H1 (cell line): ENCODE data around the gene NCR2. TPM values are rescaled to one million over a fixed set of nuclear protein-coding genes. Genes with fewer than 3 reads are reported as not detected.

Experiments
- CBX5 ChIP-seq: fragments of 300-800, 300-1000 bp; sonication (generic); IDR thresholded peaks from 2 replicates; pipeline ENCODE4 v1.7.1; 2016; ENCODE audit warnings: antibody characterized with exemption, low read length, low read depth
- CBX8 ChIP-seq: fragments of 300-800, 300-1000 bp; sonication (generic); IDR thresholded peaks from 2 replicates; pipeline ENCODE4 v1.7.1; 2016; ENCODE audit warnings: low read depth, low read length, borderline replicate concordance
- EGR1 ChIP-seq: IDR thresholded peaks from 2 replicates; pipeline ENCODE4 v1.6.1; 2011; ENCODE audit warnings: low read depth, low read length, borderline replicate concordance
- GTF2F1 ChIP-seq: IDR thresholded peaks from 2 replicates; pipeline ENCODE4 v1.6.1; 2012; ENCODE audit warnings: low read depth, low read length, improper control_type of control experiment, borderline replicate concordance
- HDAC6 ChIP-seq: IDR thresholded peaks from one replicate; pipeline ENCODE4 v1.7.1; 2012; ENCODE audit warnings: low read depth, mild to moderate bottlenecking, inconsistent platforms, low read length, moderate library complexity
- RFX5 ChIP-seq: IDR thresholded peaks from 2 replicates; pipeline ENCODE4 v1.6.1; 2011; ENCODE audit warnings: low read depth, low read length, improper control_type of control experiment, borderline replicate concordance
- RNF2 ChIP-seq: fragments of 200-900, 300-1000 bp; sonication (generic); IDR thresholded peaks from 2 replicates; pipeline ENCODE4 v1.7.1; 2016; ENCODE audit warnings: borderline replicate concordance, low read depth, mild to moderate bottlenecking, antibody characterized with exemption, low read length; ENCODE audit not compliant: poor library complexity, severe bottlenecking; ENCODE audit errors: missing control alignments
- RXRA ChIP-seq: IDR thresholded peaks from 2 replicates; pipeline ENCODE4 v1.6.1; 2011; ENCODE audit warnings: low read depth, mild to moderate bottlenecking, low read length, moderate library complexity; ENCODE audit not compliant: insufficient read depth
- SP1 ChIP-seq: IDR thresholded peaks from 2 replicates; pipeline ENCODE4 v1.6.1; 2011; ENCODE audit warnings: low read depth, low read length
- SP4 ChIP-seq: IDR thresholded peaks from 2 replicates; pipeline ENCODE4 v1.6.1; 2012; ENCODE audit warnings: low read length, inconsistent platforms
- TEAD4 ChIP-seq: IDR thresholded peaks from 2 replicates; pipeline ENCODE4 v1.6.1; 2012; ENCODE audit warnings: low read depth, low read length, inconsistent platforms, mixed read lengths
- ZNF274 ChIP-seq: IDR thresholded peaks from 2 replicates; pipeline ENCODE4 v1.7.0; 2012; ENCODE audit warnings: low read length, borderline replicate concordance; ENCODE audit errors: extremely low read depth
- polyA plus RNA-seq, 7 experiments: library from polyadenylated mRNA; depleted of rRNA in 3 of 7; stranded (reverse) in 5 of 7; unstranded in 2 of 7; fragments of >200 nt in 5 of 7; fragments of 200-250 nt in 2 of 7; gene quantifications; 1 replicate in 5 of 7; 2 replicates in 1 of 7; 4 replicates in 1 of 7; pipeline versions ENCODE4 v1.2.1 to v1.2.3, GENCODE V29; 2011 to 2013; ENCODE audit warnings: missing spikeins in 2 of 7, mixed read lengths in 2 of 7
- total RNA-seq: library from RNA; stranded (reverse); fragmentation: NEBNext Ultra II Directional; extraction: Animal tissue kit (Norgen Biotek cat#: 25700); gene quantifications from 2 replicates; pipeline ENCODE4 v1.2.1, GENCODE V29; 2021

The NCR2 gene
- total and polyA plus RNA-seq, 2 of the 8 experiments (the other 6 are each of a cell fraction or from before 2014, with no cell fraction given): not detected

DNA sequence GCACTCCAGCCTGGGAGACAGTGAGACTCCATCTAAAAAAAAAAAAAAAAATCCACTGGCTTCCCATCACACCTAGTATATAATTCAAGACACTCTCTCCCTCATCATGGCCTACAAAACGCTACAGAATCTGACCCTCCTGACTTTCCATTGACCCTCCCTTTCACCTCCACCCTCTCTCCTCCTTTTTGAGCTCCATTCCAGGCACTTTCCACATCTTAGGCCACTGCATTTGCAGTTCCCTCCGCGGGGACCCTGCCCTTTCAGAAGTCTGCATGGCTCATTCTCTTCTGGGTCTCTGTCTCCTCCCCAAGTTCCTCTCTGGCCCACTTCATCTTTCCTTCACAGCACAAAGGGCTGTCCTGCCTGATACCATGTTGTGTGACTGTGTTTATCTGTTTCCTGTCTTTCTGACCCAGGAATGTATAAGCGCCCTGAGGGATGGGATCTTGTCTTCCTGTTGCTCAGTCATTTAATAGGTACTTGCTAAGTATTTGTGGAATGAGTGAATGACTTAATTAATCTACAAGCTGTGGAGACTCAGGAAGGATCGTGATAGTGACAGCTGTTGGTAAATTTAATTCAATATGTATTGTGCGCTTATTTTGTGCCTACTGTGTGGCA is 35.2 kb downstream of the NCR2 start (continued):
- TF ChIP-seq CBX8: no peak
- TF ChIP-seq TEAD4: no peak
- no peak for TF ChIP-seq GTF2F1
- TF ChIP-seq SP1: 0 out of 2 replicates have a peak, but pooled peaks have one; percentile 21
- TF ChIP-seq RFX5: no peak
- TF ChIP-seq HDAC6: no peak
- TF ChIP-seq RXRA: no peak
- no peak for TF ChIP-seq SP4
- no peak for TF ChIP-seq EGR1
- no peak for TF ChIP-seq ZNF274
- peak; percentile 65 for TF ChIP-seq RNF2
- TF ChIP-seq CBX5: no peak
